WTC11 (cell line): Measurements from ENCODE around the gene ERAP2. TPM values are rescaled to one million over a fixed set of nuclear protein-coding genes. Genes with fewer than 3 reads are reported as not detected.

Experiments used
- ATAC-seq: fragments of 200-7000 bp; cut with Tn5 transposase; 2 replicates; pipeline ENCODE4 v1.10.0; 2021; ENCODE audit warnings: mild to moderate bottlenecking, moderate library complexity
- CTCF ChIA-PET: fragments of 300-600 bp; sonication (Branson Sonifier 250); formaldehyde crosslinking; loops from one replicate; lab custom pipeline; 2021; ENCODE audit warnings: antibody characterized with exemption; lab: Charles Lee
- POLR2A ChIA-PET: fragments of 350-600 bp; sonication (Branson Sonifier 250); formaldehyde crosslinking; loops from one replicate; lab custom pipeline; 2021; ENCODE audit warnings: antibody characterized with exemption; lab: Charles Lee
- DNase-seq: peaks from one replicate; pipeline ENCODE4 v3.0.0; 2021; ENCODE audit warnings: low spot score
- H3K27ac Mint-ChIP-seq: 2 replicates; pipeline ENCODE4 v1.8.0; 2021; ENCODE audit warnings: mixed read lengths
- H3K27me3 Mint-ChIP-seq: 2 replicates; pipeline ENCODE4 v1.8.0; 2021; ENCODE audit warnings: low read depth, mild to moderate bottlenecking, moderate library complexity, mixed read lengths
- H3K36me3 Mint-ChIP-seq: 2 replicates; pipeline ENCODE4 v1.8.0; 2021; ENCODE audit warnings: mixed read lengths
- H3K4me1 Mint-ChIP-seq: 2 replicates; pipeline ENCODE4 v1.8.0; 2022; ENCODE audit warnings: mixed read lengths
- H3K4me3 Mint-ChIP-seq: 2 replicates; pipeline ENCODE4 v1.8.0; 2021; ENCODE audit warnings: mild to moderate bottlenecking, moderate library complexity, mixed read lengths
- H3K9me3 Mint-ChIP-seq: 2 replicates; pipeline ENCODE4 v1.8.0; 2021; ENCODE audit warnings: mixed read lengths
- ARID4B ChIP-seq: sonication (generic); formaldehyde crosslinking; IDR thresholded peaks from 2 replicates; pipeline ENCODE4 v1.8.0; 2023; ENCODE audit warnings: missing genetic modification reagents, mild to moderate bottlenecking, borderline replicate concordance
- E2F1 ChIP-seq: sonication (generic); formaldehyde crosslinking; IDR thresholded peaks from 2 replicates; pipeline ENCODE4 v1.8.0; 2022; ENCODE audit warnings: mild to moderate bottlenecking, missing genetic modification reagents
- ELF4 ChIP-seq: sonication (generic); formaldehyde crosslinking; IDR thresholded peaks from 2 replicates; pipeline ENCODE4 v1.8.1; 2022; ENCODE audit warnings: low read depth, mild to moderate bottlenecking, moderate library complexity, missing genetic modification reagents
- ESRRA ChIP-seq: sonication (generic); formaldehyde crosslinking; IDR thresholded peaks from 2 replicates; pipeline ENCODE4 v1.8.1; 2022; ENCODE audit warnings: mild to moderate bottlenecking, missing genetic modification reagents, borderline replicate concordance
- ETV6 ChIP-seq: sonication (generic); formaldehyde crosslinking; IDR thresholded peaks from 2 replicates; pipeline ENCODE4 v1.8.1; 2022; ENCODE audit warnings: mild to moderate bottlenecking, missing genetic modification reagents
- FOXK1 ChIP-seq: sonication (generic); formaldehyde crosslinking; IDR thresholded peaks from 2 replicates; pipeline ENCODE4 v1.8.0; 2022; ENCODE audit warnings: mild to moderate bottlenecking, moderate library complexity, missing genetic modification reagents
- GABPB1 ChIP-seq: sonication (generic); formaldehyde crosslinking; IDR thresholded peaks from 2 replicates; pipeline ENCODE4 v1.8.1; 2023; ENCODE audit warnings: mild to moderate bottlenecking, missing genetic modification reagents
- GTF2I ChIP-seq: fragments of 250-450 bp; sonication (Bioruptor Pico); conservative IDR thresholded peaks from 2 replicates; pipeline ENCODE4 v1.4.0; 2021; ENCODE audit warnings: mild to moderate bottlenecking
- HMGXB4 ChIP-seq: sonication (generic); formaldehyde crosslinking; IDR thresholded peaks from 2 replicates; pipeline ENCODE4 v1.8.1; 2023; ENCODE audit warnings: mild to moderate bottlenecking, moderate library complexity, missing genetic modification reagents
- KAT7 ChIP-seq: sonication (generic); formaldehyde crosslinking; IDR thresholded peaks from 2 replicates; pipeline ENCODE4 v1.8.1; 2023; ENCODE audit warnings: missing genetic modification reagents, mild to moderate bottlenecking, borderline replicate concordance
- MAX ChIP-seq: sonication (generic); formaldehyde crosslinking; IDR thresholded peaks from 2 replicates; pipeline ENCODE4 v1.8.0; 2022; ENCODE audit warnings: mild to moderate bottlenecking, missing genetic modification reagents
- NR3C1 ChIP-seq: sonication (generic); formaldehyde crosslinking; conservative IDR thresholded peaks from 2 replicates; pipeline ENCODE4 v1.8.1; 2023; ENCODE audit warnings: low read depth, mild to moderate bottlenecking, missing genetic modification reagents
- PRDM15 ChIP-seq: sonication (generic); formaldehyde crosslinking; IDR thresholded peaks from 2 replicates; pipeline ENCODE4 v1.8.0; 2022; ENCODE audit warnings: missing genetic modification reagents
- SOX15 ChIP-seq: fragments of 250-450 bp; sonication (Bioruptor Pico); IDR thresholded peaks from 2 replicates; pipeline ENCODE4 v1.9.0; 2021; ENCODE audit warnings: mild to moderate bottlenecking
- USF2 ChIP-seq: sonication (generic); formaldehyde crosslinking; IDR thresholded peaks from 2 replicates; pipeline ENCODE4 v1.8.1; 2023; ENCODE audit warnings: mild to moderate bottlenecking, missing genetic modification reagents, moderate library complexity
- ZBTB43 ChIP-seq: sonication (generic); formaldehyde crosslinking; IDR thresholded peaks from 2 replicates; pipeline ENCODE4 v1.8.1; 2023; ENCODE audit warnings: mild to moderate bottlenecking, missing genetic modification reagents
- ZNF317 ChIP-seq: sonication (generic); formaldehyde crosslinking; IDR thresholded peaks from 2 replicates; pipeline ENCODE4 v1.8.1; 2023; ENCODE audit warnings: low read depth, mild to moderate bottlenecking, moderate library complexity, missing genetic modification reagents, borderline replicate concordance
- ZNF423 ChIP-seq: fragments of 250-450 bp; sonication (Bioruptor Pico); IDR thresholded peaks from 2 replicates; pipeline ENCODE4 v2.1.2; 2022; ENCODE audit warnings: mild to moderate bottlenecking, moderate library complexity
- ZNF425 ChIP-seq: fragments of 250-450 bp; sonication (Bioruptor Pico); conservative IDR thresholded peaks from 2 replicates; pipeline ENCODE4 v1.9.0; 2021; ENCODE audit warnings: mild to moderate bottlenecking
- total RNA-seq: library from RNA; stranded (reverse); gene quantifications from 3 replicates; pipeline ENCODE4 v1.2.3, GENCODE V29; 2021

The ERAP2 gene
- total RNA-seq, 1 experiment from 2014 or later, result 0.13 TPM

GRCh38 chr5:96935559-96936430, 59.5 kb downstream of the ERAP2 start, which contains the start of gene LNPEP:
TSS of gene LNPEP (plus strand) at chr5:96936080. CDS start at chr5:96936156, 76 bp downstream.
- POLR2A ChIA-PET, result interaction anchor here (0.9 to 1.1 kb wide), 4 partner anchors 67 to 221 kb away, joined by 3 to 4 read pairs (median 3); partner anchors contain the start of gene ERAP1
- Mint-ChIP-seq H3K4me3 (peak within 1 kb of the TSS; percentile 96), H3K36me3 (no peaks in the 10 kb centered on the region)
- no peak; the same call in 1 of the 2 replicates for TF ChIP-seq USF2 (CRISPR knock-in tag)
- TF ChIP-seq ZNF425 (CRISPR knock-in tag), result no peak
- TF ChIP-seq ELF4, result no peak
- no peak for TF ChIP-seq SOX15 (CRISPR knock-in tag)
- TF ChIP-seq ZNF423 (CRISPR knock-in tag), result peak; percentile 90; the same call in 1 of the 2 replicates
- TF ChIP-seq ZNF317 (CRISPR knock-in tag), result 0 out of 2 replicates have a peak, but pooled peaks have one; percentile 18
- no peak for TF ChIP-seq E2F1 (CRISPR knock-in tag)
- TF ChIP-seq NR3C1 (CRISPR knock-in tag), result no peak
- peak; percentile 41; the same call in 1 of the 2 replicates for TF ChIP-seq KAT7 (CRISPR knock-in tag)
- peak; percentile 35; the same call in 1 of the 2 replicates for TF ChIP-seq MAX (CRISPR knock-in tag)
- TF ChIP-seq PRDM15 (CRISPR knock-in tag), result peak; percentile 99
- peak; percentile 42; the same call in 1 of the 2 replicates for TF ChIP-seq ARID4B (CRISPR knock-in tag)
- TF ChIP-seq ETV6 (CRISPR knock-in tag), result peak; percentile 59; the same call in 1 of the 2 replicates
- TF ChIP-seq FOXK1, result 0 out of 2 replicates have a peak, but pooled peaks have one; percentile 37
- peak; percentile 84 for TF ChIP-seq HMGXB4 (CRISPR knock-in tag)
- 0 out of 2 replicates have a peak, but pooled peaks have one; percentile 26 for TF ChIP-seq ZBTB43 (CRISPR knock-in tag)
- TF ChIP-seq GTF2I (CRISPR knock-in tag), result no peak
- TF ChIP-seq GABPB1 (CRISPR knock-in tag), result peak; percentile 62
- peak; percentile 63; the same call in 1 of the 2 replicates for TF ChIP-seq ESRRA (CRISPR knock-in tag)

More at GRCh38 chr5:96935559-96936430, 59.5 kb downstream of the ERAP2 start, which contains the start of gene LNPEP:
- Mint-ChIP-seq H3K27me3 (peaks cover 15% of the 10 kb centered on the region), H3K4me1 (peaks cover 25% of the 10 kb centered on the region), H3K27ac (peak within 1 kb of the TSS; percentile 99), H3K9me3 (no peaks in the 10 kb centered on the region)
- DNase-seq, result peak; percentile 98
- ATAC-seq, result peak; percentile 84
- CTCF ChIA-PET, result interaction anchor here (0.5 to 1.5 kb wide), 9 partner anchors 15 to 207 kb away, joined by 3 to 6 read pairs (median 3); partner anchors contain the start of gene LIX1
